ENCODE results near the gene NKAIN2. TPM values are rescaled to one million over a fixed set of nuclear protein-coding genes. Genes with fewer than 3 reads are reported as not detected.

NKAIN2 gene
- total and polyA plus RNA-seq, 7 donors, result 0.08 to 13.5 (median 1.1) TPM

DNA sequence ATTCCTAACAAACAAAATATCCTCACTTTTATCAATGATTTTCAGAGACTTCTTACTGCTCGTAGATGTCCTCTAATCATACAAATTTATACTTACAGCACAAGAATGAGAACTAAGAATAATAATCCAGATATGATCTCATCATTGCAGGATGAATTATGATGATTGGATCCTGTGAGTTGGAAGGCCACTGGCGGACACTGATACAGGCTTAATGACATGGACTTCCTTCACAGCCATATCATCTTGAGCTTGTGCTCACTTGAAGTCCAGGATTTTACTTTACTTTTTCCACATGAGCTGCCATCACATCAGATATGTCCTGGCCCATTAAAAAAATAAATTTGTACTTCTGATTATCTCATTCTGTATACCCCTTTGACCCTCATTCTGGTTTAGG, 94.3 kb downstream of the NKAIN2 start:
- intact Hi-C loops (cut with DNase I), result no loop called here
- no peak overlapping the region for H3K27ac ChIP-seq
- WGBS, 3 donors, result 84 to 87% (median 87%) methylated on average over 2 of the region's 2 CpGs

DNA sequence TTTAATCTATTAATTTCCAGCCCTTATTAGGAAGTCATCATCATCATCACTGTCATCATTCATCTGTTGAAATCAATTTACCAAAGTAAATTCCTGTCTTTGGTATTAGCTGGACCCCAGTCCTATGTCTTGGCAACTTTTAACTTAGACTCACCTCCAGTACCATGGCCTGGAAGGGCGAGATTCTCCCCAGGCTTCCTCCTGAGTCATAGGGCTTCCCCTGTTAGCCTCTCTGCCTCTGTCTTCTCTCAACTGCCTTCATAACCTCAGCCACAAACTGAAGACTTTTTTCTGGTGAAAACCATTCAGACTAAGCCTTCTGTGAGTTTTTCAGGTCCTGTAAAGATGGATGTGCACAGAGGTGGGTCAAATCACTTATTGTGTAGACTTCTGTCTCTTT, 95.0 kb downstream of the NKAIN2 start:
- no peaks in the 10 kb centered on the region for H3K36me3 ChIP-seq (ENCODE audit: insufficient read depth in 1 of 2, low read depth in 1 of 2)
- H3K4me1 ChIP-seq, result no peaks in the 10 kb centered on the region
- TF ChIP-seq, protein P1, sequence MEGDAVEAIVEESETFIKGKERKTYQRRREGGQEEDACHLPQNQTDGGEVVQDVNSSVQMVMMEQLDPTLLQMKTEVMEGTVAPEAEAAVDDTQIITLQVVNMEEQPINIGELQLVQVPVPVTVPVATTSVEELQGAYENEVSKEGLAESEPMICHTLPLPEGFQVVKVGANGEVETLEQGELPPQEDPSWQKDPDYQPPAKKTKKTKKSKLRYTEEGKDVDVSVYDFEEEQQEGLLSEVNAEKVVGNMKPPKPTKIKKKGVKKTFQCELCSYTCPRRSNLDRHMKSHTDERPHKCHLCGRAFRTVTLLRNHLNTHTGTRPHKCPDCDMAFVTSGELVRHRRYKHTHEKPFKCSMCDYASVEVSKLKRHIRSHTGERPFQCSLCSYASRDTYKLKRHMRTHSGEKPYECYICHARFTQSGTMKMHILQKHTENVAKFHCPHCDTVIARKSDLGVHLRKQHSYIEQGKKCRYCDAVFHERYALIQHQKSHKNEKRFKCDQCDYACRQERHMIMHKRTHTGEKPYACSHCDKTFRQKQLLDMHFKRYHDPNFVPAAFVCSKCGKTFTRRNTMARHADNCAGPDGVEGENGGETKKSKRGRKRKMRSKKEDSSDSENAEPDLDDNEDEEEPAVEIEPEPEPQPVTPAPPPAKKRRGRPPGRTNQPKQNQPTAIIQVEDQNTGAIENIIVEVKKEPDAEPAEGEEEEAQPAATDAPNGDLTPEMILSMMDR (IDR thresholded peaks at IDR 0.05), result no peak
- WGBS, 3 donors, result 67 to 86% (median 77%) methylated on average over 1 of the region's 1 CpG
- no peaks in the 10 kb centered on the region for H3K9me3 ChIP-seq
- no peak overlapping the region for H3K27ac ChIP-seq
- H3K27me3 ChIP-seq (ENCODE audit: insufficient read depth in 3 of 3, low read length in 2 of 3), result no peaks in the 10 kb centered on the region
- no peak overlapping the region for H3K4me3 ChIP-seq
- DNase-seq, result no peak
- no peak for ATAC-seq
- intact Hi-C loops (cut with DNase I), result no loop called here

More for the DNA sequence above, 94.3 kb downstream of the NKAIN2 start:
- TF ChIP-seq, protein P1 (IDR thresholded peaks at IDR 0.05), result no peak
- Histone ChIP-seq H3K4me3 (no peak overlapping the region), H3K9me3 (no peaks in the 10 kb centered on the region), H3K4me1 (no peaks in the 10 kb centered on the region), H3K27me3 (ENCODE audit: insufficient read depth in 3 of 3, low read length in 2 of 3) (no peaks in the 10 kb centered on the region), H3K36me3 (ENCODE audit: insufficient read depth in 1 of 2, low read depth in 1 of 2) (no peaks in the 10 kb centered on the region)
- no peak for DNase-seq
- no peak for ATAC-seq

DNA sequence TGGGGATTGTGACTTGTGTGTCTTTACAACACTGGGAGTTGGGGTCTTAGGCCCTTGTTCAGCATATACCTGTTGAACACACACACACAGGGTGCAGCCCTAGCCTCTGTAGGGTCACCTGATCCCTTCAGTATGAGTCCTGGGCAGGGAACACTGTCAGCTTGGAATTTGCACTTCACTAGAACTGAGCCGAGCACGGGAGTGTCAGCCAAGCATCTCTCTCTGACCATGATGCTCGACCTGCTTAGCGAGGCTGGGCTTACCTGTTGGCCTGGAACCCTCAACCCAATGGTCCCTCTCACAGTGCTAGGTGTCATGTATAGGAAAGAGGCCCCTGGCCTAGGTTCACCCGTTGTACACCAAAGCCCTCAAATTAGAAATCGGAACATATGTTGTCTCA, 96.1 kb downstream of the NKAIN2 start:
- ATAC-seq (no peak), DNase-seq (peak in 1 of 2 donors; percentile 23)
- WGBS, 3 donors, result 84 to 93% (median 86%) methylated on average over 6 of the region's 6 CpGs
- intact Hi-C loops (cut with DNase I), result no loop called here
- Histone ChIP-seq H3K27ac (no peak overlapping the region), H3K4me1 (no peaks in the 10 kb centered on the region), H3K27me3 (ENCODE audit: insufficient read depth in 3 of 3, low read length in 2 of 3) (no peaks in the 10 kb centered on the region), H3K9me3 (no peaks in the 10 kb centered on the region), H3K4me3 (no peak overlapping the region), H3K36me3 (ENCODE audit: insufficient read depth in 1 of 2, low read depth in 1 of 2) (no peaks in the 10 kb centered on the region)
- TF ChIP-seq, protein P1 (IDR thresholded peaks at IDR 0.05), result no peak

DNA sequence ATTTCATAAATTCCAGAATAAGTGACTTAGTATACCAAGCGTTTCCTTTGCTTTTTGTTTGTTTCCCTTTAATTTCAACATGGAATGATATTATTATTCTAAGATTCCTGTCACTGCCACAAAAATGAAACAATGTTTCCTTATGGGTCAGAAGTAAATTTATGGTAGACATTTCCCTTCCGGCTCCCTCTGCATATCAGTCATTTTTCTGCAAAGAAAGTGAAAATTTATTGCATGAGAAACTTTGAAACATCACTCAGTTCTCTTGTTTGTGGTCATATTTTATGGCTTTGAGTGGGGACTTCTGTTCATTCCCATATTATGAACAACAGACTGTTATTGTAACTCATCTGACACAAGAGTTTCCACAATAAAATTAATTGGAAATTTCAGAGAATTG, 97.8 kb downstream of the NKAIN2 start:
- no peak for DNase-seq
- intact Hi-C loops (cut with DNase I), result no loop called here
- Histone ChIP-seq H3K9me3 (no peaks in the 10 kb centered on the region), H3K4me3 (no peak overlapping the region), H3K27ac (no peak overlapping the region), H3K27me3 (ENCODE audit: insufficient read depth in 3 of 3, low read length in 2 of 3) (no peaks in the 10 kb centered on the region), H3K4me1 (no peaks in the 10 kb centered on the region), H3K36me3 (ENCODE audit: insufficient read depth in 1 of 2, low read depth in 1 of 2) (no peaks in the 10 kb centered on the region)
- 75 to 80% (median 76%) methylated on average over 2 of the region's 2 CpGs for WGBS, 3 donors
- TF ChIP-seq, protein P1 (IDR thresholded peaks at IDR 0.05), result no peak
- no peak for ATAC-seq

DNA sequence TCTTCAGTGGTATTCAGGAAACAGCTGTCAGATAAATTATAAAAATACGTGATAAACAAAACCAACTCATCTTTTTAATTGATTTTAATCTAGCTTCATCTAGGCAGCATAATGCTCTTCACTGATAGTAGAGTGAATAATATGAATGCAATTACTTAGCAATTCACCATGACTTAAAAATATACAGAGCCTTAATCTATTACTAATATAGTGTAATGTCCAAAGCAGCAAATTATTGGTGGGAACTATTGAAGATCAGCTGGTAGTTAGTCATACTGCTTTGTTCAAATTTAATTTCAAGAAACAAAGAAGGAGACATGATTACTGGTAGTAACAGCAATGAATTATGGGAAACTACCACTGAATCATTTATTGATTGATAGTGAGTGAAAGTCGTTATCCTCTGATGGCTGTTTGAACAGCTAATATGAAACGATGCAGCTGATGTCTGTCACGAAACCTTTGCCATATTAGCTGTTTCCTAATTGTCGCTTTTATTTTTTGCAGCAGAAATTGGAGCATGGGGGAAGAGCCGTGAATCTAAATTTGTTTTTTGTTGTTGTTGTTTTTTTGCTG, 99.2 kb downstream of the NKAIN2 start:
- intact Hi-C loops (cut with DNase I), result no loop called here
- 89 to 90% (median 90%) methylated on average over 6 of the region's 6 CpGs for WGBS, 3 donors
- Histone ChIP-seq H3K9me3 (no peaks in the 10 kb centered on the region), H3K4me3 (no peak overlapping the region), H3K36me3 (ENCODE audit: insufficient read depth in 1 of 2, low read depth in 1 of 2) (no peaks in the 10 kb centered on the region), H3K4me1 (no peaks in the 10 kb centered on the region), H3K27ac (no peak overlapping the region), H3K27me3 (ENCODE audit: insufficient read depth in 3 of 3, low read length in 2 of 3) (no peaks in the 10 kb centered on the region)
- DNase-seq (no peak), ATAC-seq (no peak)
- TF ChIP-seq, protein P1 (IDR thresholded peaks at IDR 0.05), result no peak
